GM12872 (cell line): Measurements from ENCODE around the gene FRZB.

Experiments used
- TF ChIP-seq, protein P1 (sequence below): IDR thresholded peaks from 3 replicates; pipeline ENCODE4 v1.5.1; 2011; ENCODE audit warnings: low read depth, mild to moderate bottlenecking, low read length, moderate library complexity; ENCODE audit not compliant: insufficient read depth

Gene FRZB

GRCh38 chr2:182784058-182784706 lies 82.3 kb downstream of the FRZB start:
- TF ChIP-seq, protein P1, sequence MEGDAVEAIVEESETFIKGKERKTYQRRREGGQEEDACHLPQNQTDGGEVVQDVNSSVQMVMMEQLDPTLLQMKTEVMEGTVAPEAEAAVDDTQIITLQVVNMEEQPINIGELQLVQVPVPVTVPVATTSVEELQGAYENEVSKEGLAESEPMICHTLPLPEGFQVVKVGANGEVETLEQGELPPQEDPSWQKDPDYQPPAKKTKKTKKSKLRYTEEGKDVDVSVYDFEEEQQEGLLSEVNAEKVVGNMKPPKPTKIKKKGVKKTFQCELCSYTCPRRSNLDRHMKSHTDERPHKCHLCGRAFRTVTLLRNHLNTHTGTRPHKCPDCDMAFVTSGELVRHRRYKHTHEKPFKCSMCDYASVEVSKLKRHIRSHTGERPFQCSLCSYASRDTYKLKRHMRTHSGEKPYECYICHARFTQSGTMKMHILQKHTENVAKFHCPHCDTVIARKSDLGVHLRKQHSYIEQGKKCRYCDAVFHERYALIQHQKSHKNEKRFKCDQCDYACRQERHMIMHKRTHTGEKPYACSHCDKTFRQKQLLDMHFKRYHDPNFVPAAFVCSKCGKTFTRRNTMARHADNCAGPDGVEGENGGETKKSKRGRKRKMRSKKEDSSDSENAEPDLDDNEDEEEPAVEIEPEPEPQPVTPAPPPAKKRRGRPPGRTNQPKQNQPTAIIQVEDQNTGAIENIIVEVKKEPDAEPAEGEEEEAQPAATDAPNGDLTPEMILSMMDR = no peak
